Measurements from ENCODE around the gene HOXA9. TPM values are rescaled to one million over a fixed set of nuclear protein-coding genes. Genes with fewer than 3 reads are reported as not detected.
A peak's percentile ranks its signal among the peaks of the same experiment; 100 is the strongest.

Gene HOXA9
- total and polyA plus RNA-seq, 2 of the 8 experiments (the other 6 are each of a cell fraction or from before 2014, with no cell fraction given) = not detected

DNA sequence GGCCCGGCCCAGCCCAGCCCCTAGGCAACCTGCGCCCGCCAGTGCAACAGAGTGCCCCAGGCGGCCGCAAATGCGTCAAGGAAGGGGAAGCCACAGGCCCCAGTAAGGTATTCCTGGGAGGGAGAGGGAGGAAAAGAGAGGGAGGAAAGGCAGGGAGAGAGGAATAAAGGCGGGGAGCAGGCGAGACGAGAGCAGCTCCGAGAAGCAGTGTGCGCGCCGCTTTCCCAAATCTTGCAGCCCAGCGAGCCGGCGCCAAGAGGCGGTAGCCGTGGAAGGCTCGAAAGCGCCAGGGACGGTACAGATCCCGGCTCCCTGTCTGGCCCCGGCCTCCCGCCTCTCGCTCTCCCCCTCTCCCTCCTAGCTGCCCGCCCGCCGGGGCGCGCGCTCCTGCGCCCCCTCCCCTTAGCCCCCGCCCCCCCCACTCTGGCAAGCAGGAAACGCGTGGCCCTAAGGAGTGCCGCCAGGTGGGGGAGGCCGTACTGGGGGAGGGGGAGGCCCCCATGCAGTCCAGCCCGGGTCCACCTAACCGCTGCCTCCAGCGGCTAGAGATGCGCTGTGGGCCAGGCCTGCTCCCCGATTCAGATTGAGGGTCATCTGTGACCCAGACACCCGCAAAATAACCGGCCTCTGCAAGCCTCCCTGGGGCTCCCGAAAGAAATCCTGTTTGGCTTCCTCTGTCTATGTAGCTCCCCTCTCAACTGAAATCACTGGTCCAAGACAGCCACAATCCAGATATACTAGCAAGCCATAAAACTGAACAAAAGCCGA lies 4.5 kb upstream of the HOXA9 start (continued):
- TF ChIP-seq SIRT6 (IDR thresholded peaks at IDR 0.05; ENCODE audit: low read length) (no peak), YY1 (IDR thresholded peaks at IDR 0.05; ENCODE audit: low read depth, low read length) (no peak), CEBPB (IDR thresholded peaks at IDR 0.05; ENCODE audit: low read depth, low read length) (no peak), KDM4A (IDR thresholded peaks at IDR 0.05; ENCODE audit: low read depth, low read length, severe bottlenecking) (no peak), BCL11A (IDR thresholded peaks at IDR 0.05; ENCODE audit: low read depth in 2 of 2, low read length in 2 of 2) (no peak), SAP30 (IDR thresholded peaks at IDR 0.05; ENCODE audit: insufficient read depth, insufficient replicate concordance, low read length) (no peak), RAD21 (IDR thresholded peaks at IDR 0.05 in 1 of 2, conservative IDR thresholded peaks at IDR 0.05 in 1 of 2; ENCODE audit: low read depth in 2 of 2, low read length in 2 of 2) (no peak), NANOG (IDR thresholded peaks at IDR 0.05; ENCODE audit: insufficient read depth, low read depth, low read length, poor library complexity, severe bottlenecking) (no peak), POLR2AphosphoS5 (IDR thresholded peaks at IDR 0.05; ENCODE audit: low read depth, low read length) (no peak), TCF12 (IDR thresholded peaks at IDR 0.05; ENCODE audit: low read depth, low read length) (0 out of 2 replicates have a peak, but pooled peaks have one; percentile 15), SP4 (IDR thresholded peaks at IDR 0.05; ENCODE audit: low read length) (no peak), EGR1 (IDR thresholded peaks at IDR 0.05; ENCODE audit: borderline replicate concordance, low read depth, low read length) (peak; percentile 65; the same call in 1 of the 2 replicates), RNF2 (IDR thresholded peaks at IDR 0.05; ENCODE audit: borderline replicate concordance, low read depth, low read length, missing control alignments, poor library complexity, severe bottlenecking) (peak; percentile 97), BRCA1 (IDR thresholded peaks at IDR 0.05; ENCODE audit: low read depth, low read length) (no peak), CHD1 (IDR thresholded peaks at IDR 0.05; ENCODE audit: low read depth, low read length) (no peak), ZNF274 (IDR thresholded peaks at IDR 0.05; ENCODE audit: borderline replicate concordance, extremely low read depth, low read length) (no peak), CREB1 (IDR thresholded peaks at IDR 0.05) (no peak), FOSL1 (IDR thresholded peaks at IDR 0.05; ENCODE audit: insufficient read depth, low read depth, low read length) (no peak), SUZ12 (IDR thresholded peaks at IDR 0.05; ENCODE audit: low read length) (peak; percentile 94)
- TF ChIP-seq, protein P1, sequence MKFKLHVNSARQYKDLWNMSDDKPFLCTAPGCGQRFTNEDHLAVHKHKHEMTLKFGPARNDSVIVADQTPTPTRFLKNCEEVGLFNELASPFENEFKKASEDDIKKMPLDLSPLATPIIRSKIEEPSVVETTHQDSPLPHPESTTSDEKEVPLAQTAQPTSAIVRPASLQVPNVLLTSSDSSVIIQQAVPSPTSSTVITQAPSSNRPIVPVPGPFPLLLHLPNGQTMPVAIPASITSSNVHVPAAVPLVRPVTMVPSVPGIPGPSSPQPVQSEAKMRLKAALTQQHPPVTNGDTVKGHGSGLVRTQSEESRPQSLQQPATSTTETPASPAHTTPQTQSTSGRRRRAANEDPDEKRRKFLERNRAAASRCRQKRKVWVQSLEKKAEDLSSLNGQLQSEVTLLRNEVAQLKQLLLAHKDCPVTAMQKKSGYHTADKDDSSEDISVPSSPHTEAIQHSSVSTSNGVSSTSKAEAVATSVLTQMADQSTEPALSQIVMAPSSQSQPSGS (IDR thresholded peaks at IDR 0.05; ENCODE audit: low read length) = no peak
- TF ChIP-seq, protein P2, sequence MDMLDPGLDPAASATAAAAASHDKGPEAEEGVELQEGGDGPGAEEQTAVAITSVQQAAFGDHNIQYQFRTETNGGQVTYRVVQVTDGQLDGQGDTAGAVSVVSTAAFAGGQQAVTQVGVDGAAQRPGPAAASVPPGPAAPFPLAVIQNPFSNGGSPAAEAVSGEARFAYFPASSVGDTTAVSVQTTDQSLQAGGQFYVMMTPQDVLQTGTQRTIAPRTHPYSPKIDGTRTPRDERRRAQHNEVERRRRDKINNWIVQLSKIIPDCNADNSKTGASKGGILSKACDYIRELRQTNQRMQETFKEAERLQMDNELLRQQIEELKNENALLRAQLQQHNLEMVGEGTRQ (IDR thresholded peaks at IDR 0.05; ENCODE audit: low read length) = no peak

Measured in H1 (cell line).